Measurements from ENCODE around the gene HS2ST1.

The HS2ST1 gene

DNA sequence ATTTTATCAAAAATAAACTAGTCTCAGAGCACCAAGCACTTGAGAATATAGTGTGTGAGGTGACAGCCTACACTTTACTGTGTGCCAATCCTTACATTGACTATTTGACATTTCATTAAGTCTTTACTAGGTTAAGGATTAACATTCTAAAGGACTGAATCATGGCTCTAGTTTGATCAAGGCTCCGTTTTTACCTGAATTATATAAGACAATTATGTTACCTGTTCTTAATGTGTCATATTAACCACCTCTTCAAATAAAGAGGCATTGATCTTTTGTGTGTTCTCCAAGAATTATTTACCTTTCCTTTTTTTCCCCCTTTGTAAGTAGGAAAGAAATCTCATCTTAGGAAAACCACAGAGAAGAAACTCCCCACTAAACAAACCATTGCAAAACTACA, 189.7 kb downstream of the HS2ST1 start:
- H3K27ac ChIP-seq (replicated peaks): no peak overlapping the region
- TF ChIP-seq, protein P1, sequence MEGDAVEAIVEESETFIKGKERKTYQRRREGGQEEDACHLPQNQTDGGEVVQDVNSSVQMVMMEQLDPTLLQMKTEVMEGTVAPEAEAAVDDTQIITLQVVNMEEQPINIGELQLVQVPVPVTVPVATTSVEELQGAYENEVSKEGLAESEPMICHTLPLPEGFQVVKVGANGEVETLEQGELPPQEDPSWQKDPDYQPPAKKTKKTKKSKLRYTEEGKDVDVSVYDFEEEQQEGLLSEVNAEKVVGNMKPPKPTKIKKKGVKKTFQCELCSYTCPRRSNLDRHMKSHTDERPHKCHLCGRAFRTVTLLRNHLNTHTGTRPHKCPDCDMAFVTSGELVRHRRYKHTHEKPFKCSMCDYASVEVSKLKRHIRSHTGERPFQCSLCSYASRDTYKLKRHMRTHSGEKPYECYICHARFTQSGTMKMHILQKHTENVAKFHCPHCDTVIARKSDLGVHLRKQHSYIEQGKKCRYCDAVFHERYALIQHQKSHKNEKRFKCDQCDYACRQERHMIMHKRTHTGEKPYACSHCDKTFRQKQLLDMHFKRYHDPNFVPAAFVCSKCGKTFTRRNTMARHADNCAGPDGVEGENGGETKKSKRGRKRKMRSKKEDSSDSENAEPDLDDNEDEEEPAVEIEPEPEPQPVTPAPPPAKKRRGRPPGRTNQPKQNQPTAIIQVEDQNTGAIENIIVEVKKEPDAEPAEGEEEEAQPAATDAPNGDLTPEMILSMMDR (IDR thresholded peaks at IDR 0.05; ENCODE audit: insufficient read depth, low read length): no peak
- no peak for TF ChIP-seq GABPA (IDR thresholded peaks at IDR 0.05; ENCODE audit: low read depth)
- H3K27me3 ChIP-seq (ENCODE audit: insufficient read depth, poor library complexity, severe bottlenecking): no peaks in the 10 kb centered on the region
- no peak for DNase-seq (ENCODE audit: low read depth in 1 of 2, low spot score in 1 of 2)
- no peak overlapping the region for H3K4me3 ChIP-seq (replicated peaks; ENCODE audit: insufficient read depth, low read length)

DNA sequence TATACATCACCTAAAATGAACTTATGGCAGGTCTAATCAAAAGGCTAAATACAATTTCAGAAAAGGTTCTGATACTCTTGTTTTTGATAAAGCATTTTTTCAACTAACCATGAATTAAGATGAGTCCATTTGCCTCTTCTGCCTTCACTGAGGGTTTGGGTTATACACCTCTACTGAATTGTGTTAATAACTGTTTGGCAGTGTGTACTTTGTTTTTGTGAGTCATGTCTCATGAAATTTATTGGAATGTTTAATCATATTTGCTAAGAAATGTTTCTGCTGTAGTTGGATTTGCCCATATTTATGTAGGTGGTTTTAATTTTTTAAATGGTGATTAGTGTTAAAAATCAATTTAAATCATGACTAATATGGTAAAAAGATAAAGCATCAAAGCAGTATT, 190.5 kb downstream of the HS2ST1 start:
- Histone ChIP-seq H3K27ac (replicated peaks) (no peak overlapping the region), H3K27me3 (ENCODE audit: insufficient read depth, poor library complexity, severe bottlenecking) (no peaks in the 10 kb centered on the region), H3K4me3 (replicated peaks; ENCODE audit: insufficient read depth, low read length) (no peak overlapping the region)
- TF ChIP-seq, protein P2, sequence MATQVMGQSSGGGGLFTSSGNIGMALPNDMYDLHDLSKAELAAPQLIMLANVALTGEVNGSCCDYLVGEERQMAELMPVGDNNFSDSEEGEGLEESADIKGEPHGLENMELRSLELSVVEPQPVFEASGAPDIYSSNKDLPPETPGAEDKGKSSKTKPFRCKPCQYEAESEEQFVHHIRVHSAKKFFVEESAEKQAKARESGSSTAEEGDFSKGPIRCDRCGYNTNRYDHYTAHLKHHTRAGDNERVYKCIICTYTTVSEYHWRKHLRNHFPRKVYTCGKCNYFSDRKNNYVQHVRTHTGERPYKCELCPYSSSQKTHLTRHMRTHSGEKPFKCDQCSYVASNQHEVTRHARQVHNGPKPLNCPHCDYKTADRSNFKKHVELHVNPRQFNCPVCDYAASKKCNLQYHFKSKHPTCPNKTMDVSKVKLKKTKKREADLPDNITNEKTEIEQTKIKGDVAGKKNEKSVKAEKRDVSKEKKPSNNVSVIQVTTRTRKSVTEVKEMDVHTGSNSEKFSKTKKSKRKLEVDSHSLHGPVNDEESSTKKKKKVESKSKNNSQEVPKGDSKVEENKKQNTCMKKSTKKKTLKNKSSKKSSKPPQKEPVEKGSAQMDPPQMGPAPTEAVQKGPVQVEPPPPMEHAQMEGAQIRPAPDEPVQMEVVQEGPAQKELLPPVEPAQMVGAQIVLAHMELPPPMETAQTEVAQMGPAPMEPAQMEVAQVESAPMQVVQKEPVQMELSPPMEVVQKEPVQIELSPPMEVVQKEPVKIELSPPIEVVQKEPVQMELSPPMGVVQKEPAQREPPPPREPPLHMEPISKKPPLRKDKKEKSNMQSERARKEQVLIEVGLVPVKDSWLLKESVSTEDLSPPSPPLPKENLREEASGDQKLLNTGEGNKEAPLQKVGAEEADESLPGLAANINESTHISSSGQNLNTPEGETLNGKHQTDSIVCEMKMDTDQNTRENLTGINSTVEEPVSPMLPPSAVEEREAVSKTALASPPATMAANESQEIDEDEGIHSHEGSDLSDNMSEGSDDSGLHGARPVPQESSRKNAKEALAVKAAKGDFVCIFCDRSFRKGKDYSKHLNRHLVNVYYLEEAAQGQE (IDR thresholded peaks at IDR 0.05; ENCODE audit: insufficient replicate concordance, low read depth): no peak
- TF ChIP-seq SPI1 (IDR thresholded peaks at IDR 0.05; ENCODE audit: borderline replicate concordance, low read depth): no peak
- TF ChIP-seq POLR2AphosphoS5 (IDR thresholded peaks at IDR 0.05; ENCODE audit: low read depth): no peak
- TF ChIP-seq GABPA (IDR thresholded peaks at IDR 0.05; ENCODE audit: low read depth): no peak
- TF ChIP-seq, protein P1 (IDR thresholded peaks at IDR 0.05; ENCODE audit: insufficient read depth, low read length): no peak
- DNase-seq (ENCODE audit: low read depth in 1 of 2, low spot score in 1 of 2): no peak

DNA sequence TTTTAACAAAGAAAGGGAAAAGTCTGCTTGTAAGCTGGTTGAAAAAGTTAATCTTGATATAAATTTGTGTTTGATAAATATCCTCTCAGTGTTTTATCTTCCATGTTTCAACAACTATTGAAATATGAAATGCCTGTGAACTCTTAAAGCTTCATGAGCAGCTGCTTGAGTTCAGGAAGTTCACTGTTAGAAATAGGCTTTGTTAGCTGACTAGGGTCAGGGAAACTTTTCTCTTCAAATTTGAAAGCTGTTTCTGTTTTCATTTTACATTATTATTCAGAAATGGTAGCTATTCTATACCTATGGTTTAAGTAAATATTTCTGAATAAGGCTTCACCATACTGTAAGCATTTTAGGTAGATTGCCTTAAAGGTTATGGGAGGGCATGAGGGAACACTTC, 191.7 kb downstream of the HS2ST1 start:
- DNase-seq (ENCODE audit: low read depth in 1 of 2, low spot score in 1 of 2): no peak
- Histone ChIP-seq H3K27ac (replicated peaks) (no peak overlapping the region), H3K4me3 (replicated peaks; ENCODE audit: insufficient read depth, low read length) (no peak overlapping the region), H3K27me3 (ENCODE audit: insufficient read depth, poor library complexity, severe bottlenecking) (no peaks in the 10 kb centered on the region)
- TF ChIP-seq, protein P2 (IDR thresholded peaks at IDR 0.05; ENCODE audit: insufficient replicate concordance, low read depth): no peak
- no peak for TF ChIP-seq SPI1 (IDR thresholded peaks at IDR 0.05; ENCODE audit: borderline replicate concordance, low read depth)
- TF ChIP-seq, protein P1 (IDR thresholded peaks at IDR 0.05; ENCODE audit: insufficient read depth, low read length): no peak

DNA sequence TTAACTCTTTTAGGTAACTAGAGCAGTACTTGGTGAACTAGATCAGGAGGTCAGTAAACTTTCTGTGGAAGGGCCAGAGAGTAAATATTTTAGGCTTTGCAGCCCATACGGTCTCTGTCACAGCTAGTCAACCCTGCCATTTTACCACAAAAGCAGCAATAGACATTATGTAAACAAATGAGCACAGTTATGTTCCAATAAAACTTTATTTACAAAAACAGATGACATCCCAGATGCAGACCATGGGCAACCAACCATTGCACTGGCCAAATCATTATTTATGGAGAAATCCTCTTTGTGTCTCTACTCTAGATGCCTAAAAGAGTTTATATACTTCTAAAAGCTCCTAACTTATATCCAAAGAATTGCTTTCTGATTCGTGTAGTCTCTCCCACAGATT, 192.4 kb downstream of the HS2ST1 start:
- no peak for DNase-seq (ENCODE audit: low read depth in 1 of 2, low spot score in 1 of 2)
- TF ChIP-seq, protein P2 (IDR thresholded peaks at IDR 0.05; ENCODE audit: insufficient replicate concordance, low read depth): no peak
- TF ChIP-seq, protein P1 (IDR thresholded peaks at IDR 0.05; ENCODE audit: insufficient read depth, low read length): no peak
- no peak for TF ChIP-seq SPI1 (IDR thresholded peaks at IDR 0.05; ENCODE audit: borderline replicate concordance, low read depth)
- no peak for TF ChIP-seq POLR2AphosphoS5 (IDR thresholded peaks at IDR 0.05; ENCODE audit: low read depth)
- TF ChIP-seq GABPA (IDR thresholded peaks at IDR 0.05; ENCODE audit: low read depth): no peak
- Histone ChIP-seq H3K27me3 (ENCODE audit: insufficient read depth, poor library complexity, severe bottlenecking) (no peaks in the 10 kb centered on the region), H3K4me3 (replicated peaks; ENCODE audit: insufficient read depth, low read length) (no peak overlapping the region), H3K27ac (replicated peaks) (no peak overlapping the region)

All from HL-60 (cell line).